Smooth muscle cell (in vitro differentiated cells): ENCODE results near the gene FBXO30. TPM values are rescaled to one million over a fixed set of nuclear protein-coding genes. Genes with fewer than 3 reads are reported as not detected.

Experiments used
- DNase-seq: peaks from one replicate; lab custom pipeline; 2025; ENCODE audit not compliant: unreplicated experiment; lab: John Stamatoyannopoulos, UW
- H2AFZ ChIP-seq: fragments of 200-600 bp; sonication (generic); 2 replicates; pipeline ENCODE4 v1.6.0; 2016; ENCODE audit warnings: antibody characterized with exemption, low read depth, mild to moderate bottlenecking
- H3F3A ChIP-seq: fragments of 200-600 bp; sonication (generic); 2 replicates; pipeline ENCODE4 v1.6.0; 2017; ENCODE audit warnings: antibody characterized with exemption, low read depth
- H3K27ac ChIP-seq: fragments of 200-600 bp; sonication (generic); 2 replicates; pipeline ENCODE4 v1.5.1; 2016; ENCODE audit warnings: low read depth, mild to moderate bottlenecking
- H3K27me3 ChIP-seq: fragments of 200-600 bp; sonication (generic); 2 replicates; pipeline ENCODE4 v1.6.1; 2016; ENCODE audit warnings: low read depth, mild to moderate bottlenecking
- H3K36me3 ChIP-seq: fragments of 200-600 bp; sonication (generic); 2 replicates; pipeline ENCODE4 v1.5.1; 2016; ENCODE audit warnings: low read depth
- H3K4me1 ChIP-seq: fragments of 200-600 bp; sonication (generic); 2 replicates; pipeline ENCODE4 v1.5.1; 2016; ENCODE audit warnings: low read depth
- H3K4me2 ChIP-seq: fragments of 200-600 bp; sonication (generic); 2 replicates; pipeline ENCODE4 v1.6.0; 2016; ENCODE audit warnings: mild to moderate bottlenecking
- H3K4me3 ChIP-seq: fragments of 200-600 bp; sonication (generic); 2 replicates; pipeline ENCODE4 v1.5.1; 2016; ENCODE audit warnings: mild to moderate bottlenecking
- H3K79me2 ChIP-seq: fragments of 200-600 bp; sonication (generic); 2 replicates; pipeline ENCODE4 v1.6.0; 2016; ENCODE audit warnings: low read depth, mild to moderate bottlenecking
- H3K9ac ChIP-seq: fragments of 200-600 bp; sonication (generic); 2 replicates; pipeline ENCODE4 v1.6.0; 2016; ENCODE audit warnings: low read depth
- H3K9me3 ChIP-seq: fragments of 200-600 bp; sonication (generic); replicated peaks from 2 replicates; pipeline ENCODE4 v1.5.1; 2016; ENCODE audit warnings: low read depth
- H4K20me1 ChIP-seq: fragments of 200-600 bp; sonication (generic); 2 replicates; pipeline ENCODE4 v1.6.0; 2016; ENCODE audit warnings: low read depth
- CTCF ChIP-seq: fragments of 200-600 bp; sonication (generic); IDR thresholded peaks from 2 replicates; pipeline ENCODE4 v1.5.1; 2017; ENCODE audit warnings: borderline replicate concordance, mild to moderate bottlenecking, antibody characterized with exemption; ENCODE audit not compliant: insufficient read depth, poor library complexity, severe bottlenecking
- WGBS: methylation state at CpG from one replicate; pipeline ENCODE4 v1.1.7; 2016; ENCODE audit warnings: low lambda C conversion rate; 5-methylcytosine and 5-hydroxymethylcytosine counted together
- polyA plus RNA-seq: library from polyadenylated mRNA; unstranded; fragments of >200 nt; fragmentation: Nextera tagmentation; extraction: Ambion mirVana; gene quantifications from 2 replicates; pipeline ENCODE4 v1.2.1, GENCODE V29; 2016
- total RNA-seq: library from RNA; depleted of rRNA; stranded (reverse); fragments of >200 nt; gene quantifications from 2 replicates; pipeline ENCODE4 v1.2.3, GENCODE V29; 2014

Gene FBXO30
- total and polyA plus RNA-seq, 2 experiments from 2014 or later: 3.1 to 10.3 TPM

DNA sequence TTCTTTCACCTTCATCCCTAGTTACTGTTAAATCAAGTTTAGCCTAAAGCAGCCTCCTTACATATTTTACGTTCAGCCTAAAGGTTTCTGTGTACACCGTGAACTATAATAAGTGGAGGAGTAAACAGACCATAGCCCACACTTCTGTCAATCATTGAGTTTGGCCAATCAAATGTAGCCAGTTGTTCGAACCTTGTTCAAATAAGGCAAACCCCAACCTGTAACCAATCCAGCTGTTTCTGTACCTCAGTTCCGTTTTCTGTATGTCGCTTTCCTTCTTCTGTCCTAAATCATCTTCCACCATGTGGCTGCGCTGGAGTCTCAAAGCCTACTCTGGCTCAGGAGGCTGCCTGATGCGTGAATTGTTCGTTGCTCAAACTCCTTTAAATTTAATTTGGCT lies 1.8 kb upstream of the FBXO30 start:
- Histone ChIP-seq H3K27ac (no peak overlapping the region), H3K9ac (no peak overlapping the region), H2AFZ (no peak overlapping the region), H3F3A (no peaks in the 10 kb centered on the region), H3K4me3 (no peak overlapping the region), H3K27me3 (no peaks in the 10 kb centered on the region), H3K4me2 (peak overlapping the region; percentile 94), H4K20me1 (peaks cover 18% of the 10 kb centered on the region), H3K36me3 (no peaks in the 10 kb centered on the region), H3K9me3 (no peaks in the 10 kb centered on the region), H3K4me1 (peaks cover 28% of the 10 kb centered on the region), H3K79me2 (peaks cover 28% of the 10 kb centered on the region)
- no peak for TF ChIP-seq CTCF
- WGBS: 94% methylated on average over 8 of the region's 8 CpGs
- no peak for DNase-seq

DNA sequence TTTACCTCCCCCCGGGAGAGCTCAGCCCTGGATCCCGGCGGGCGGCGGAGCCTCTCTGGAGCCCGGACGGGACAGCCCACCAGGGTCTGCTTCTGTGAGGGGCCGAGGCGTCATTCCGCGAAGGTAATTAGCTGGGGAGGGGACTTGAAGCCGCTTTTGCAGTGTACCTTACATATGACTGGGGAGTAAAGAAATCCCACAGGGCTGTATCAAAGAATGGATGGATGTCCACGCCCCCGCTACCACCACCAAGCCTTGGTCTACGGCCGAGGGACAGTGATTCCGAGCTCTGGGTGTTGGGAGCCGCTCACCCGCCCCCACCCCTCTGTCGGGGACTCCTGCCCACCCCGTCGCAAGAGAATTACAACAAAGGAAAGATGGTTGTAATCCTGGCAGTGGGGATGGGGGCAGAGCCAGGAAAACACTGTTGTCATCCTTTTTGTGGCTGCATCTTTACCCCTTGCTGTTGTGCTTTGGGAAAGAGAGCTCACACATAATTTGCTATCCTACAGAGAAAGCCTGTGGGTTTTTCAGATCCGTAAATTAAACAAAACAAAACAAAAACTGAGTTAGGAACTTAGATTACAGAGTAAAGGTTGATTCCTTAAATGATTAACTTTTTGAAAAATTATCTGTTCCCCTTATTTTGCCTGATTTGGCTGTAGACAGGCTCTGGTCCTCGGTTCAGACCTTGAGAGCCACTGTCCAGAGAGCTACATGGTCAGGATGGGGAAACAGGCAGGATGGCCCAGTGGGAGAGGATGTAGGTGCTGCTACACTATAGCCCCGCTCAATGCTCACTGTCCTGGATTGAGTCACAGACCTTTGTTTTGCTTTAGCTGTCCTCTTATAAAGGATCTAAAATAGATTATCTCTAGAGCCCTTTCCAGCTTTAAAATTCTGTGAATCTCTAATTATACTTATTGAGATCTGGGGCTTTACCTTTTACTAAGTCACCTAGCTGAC lies 997 bp upstream of the FBXO30 start:
- WGBS: 8% methylated on average over 25 of the region's 25 CpGs
- Histone ChIP-seq H3K9ac (peak overlapping the region; percentile 80), H3K4me3 (peak overlapping the region; percentile 72), H3K4me1 (peaks cover 36% of the 10 kb centered on the region), H2AFZ (peak overlapping the region; percentile 89), H3K27ac (peak overlapping the region; percentile 85), H4K20me1 (peaks cover 26% of the 10 kb centered on the region), H3K36me3 (no peaks in the 10 kb centered on the region), H3K27me3 (no peaks in the 10 kb centered on the region), H3K4me2 (peak overlapping the region; percentile 94), H3K79me2 (peaks cover 36% of the 10 kb centered on the region), H3K9me3 (no peaks in the 10 kb centered on the region), H3F3A (no peaks in the 10 kb centered on the region)
- DNase-seq: no peak
- TF ChIP-seq CTCF: no peak

DNA sequence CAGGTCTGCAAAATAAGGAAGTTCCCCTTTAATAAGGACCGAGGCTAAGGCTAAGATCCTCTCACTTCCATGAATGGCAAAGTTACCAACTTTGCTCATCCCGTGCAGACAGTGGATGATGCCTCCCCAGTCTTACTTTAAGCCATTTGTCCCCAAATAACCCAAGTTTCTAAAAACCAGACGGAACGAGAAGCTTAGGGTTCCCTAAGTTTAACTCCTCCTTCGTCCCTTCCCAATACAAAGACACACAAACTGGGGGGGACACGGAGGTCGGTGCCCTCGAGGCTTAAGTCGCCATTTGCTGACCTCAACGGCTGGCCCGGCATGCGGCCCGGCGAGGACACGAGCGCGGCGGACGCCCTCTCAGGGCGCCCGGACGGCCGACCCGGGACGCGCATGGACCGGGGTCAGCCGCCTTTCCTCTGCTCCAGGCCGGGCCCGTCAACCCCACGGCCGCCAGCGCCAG lies 527 bp downstream of the FBXO30 start:
- Histone ChIP-seq H3K27ac (peak overlapping the region; percentile 85), H3K27me3 (no peaks in the 10 kb centered on the region), H3K4me2 (peak overlapping the region; percentile 94), H4K20me1 (peaks cover 41% of the 10 kb centered on the region), H3K9me3 (no peaks in the 10 kb centered on the region), H3K36me3 (no peaks in the 10 kb centered on the region), H2AFZ (peak overlapping the region; percentile 71), H3K79me2 (peaks cover 51% of the 10 kb centered on the region), H3K4me3 (peak overlapping the region; percentile 72), H3F3A (no peaks in the 10 kb centered on the region), H3K4me1 (peaks cover 48% of the 10 kb centered on the region), H3K9ac (peak overlapping the region; percentile 80)
- under 1% methylated on average over 20 of the region's 33 CpGs for WGBS
- no peak for TF ChIP-seq CTCF
- peak; percentile 29 for DNase-seq
